Panc1 (cell line): ENCODE measurements around the gene CTNND2.

Experiments used
- SIN3A ChIP-seq: IDR thresholded peaks from 2 replicates; pipeline ENCODE4 v1.6.1; 2012; ENCODE audit warnings: low read depth, mild to moderate bottlenecking, low read length, moderate library complexity, borderline replicate concordance; ENCODE audit not compliant: insufficient read depth
- TF ChIP-seq, protein P1 (sequence below): fragments of 450-650 bp; IDR thresholded peaks from 2 replicates; pipeline ENCODE4 v1.5.1; 2017; ENCODE audit warnings: mild to moderate bottlenecking

DNA sequence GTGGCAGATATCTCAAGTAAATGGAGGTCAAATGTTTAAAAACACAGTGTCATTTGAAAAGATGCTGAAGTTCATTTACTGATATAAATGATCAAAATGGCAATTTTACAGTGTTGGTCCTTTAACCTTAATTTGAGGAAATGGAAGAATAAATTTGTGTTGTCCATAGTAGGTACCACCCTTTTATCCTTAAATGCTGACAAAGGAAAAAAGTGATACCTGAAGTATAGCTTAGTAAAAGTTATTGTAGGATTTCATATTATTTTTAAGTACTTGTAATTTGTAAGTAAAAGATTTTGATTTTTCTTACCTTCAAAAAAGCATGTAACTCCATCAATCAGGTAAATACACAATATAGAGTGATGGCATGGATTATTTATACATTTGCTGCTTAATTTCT is 976.6 kb downstream of the CTNND2 start:
- TF ChIP-seq, protein P1, sequence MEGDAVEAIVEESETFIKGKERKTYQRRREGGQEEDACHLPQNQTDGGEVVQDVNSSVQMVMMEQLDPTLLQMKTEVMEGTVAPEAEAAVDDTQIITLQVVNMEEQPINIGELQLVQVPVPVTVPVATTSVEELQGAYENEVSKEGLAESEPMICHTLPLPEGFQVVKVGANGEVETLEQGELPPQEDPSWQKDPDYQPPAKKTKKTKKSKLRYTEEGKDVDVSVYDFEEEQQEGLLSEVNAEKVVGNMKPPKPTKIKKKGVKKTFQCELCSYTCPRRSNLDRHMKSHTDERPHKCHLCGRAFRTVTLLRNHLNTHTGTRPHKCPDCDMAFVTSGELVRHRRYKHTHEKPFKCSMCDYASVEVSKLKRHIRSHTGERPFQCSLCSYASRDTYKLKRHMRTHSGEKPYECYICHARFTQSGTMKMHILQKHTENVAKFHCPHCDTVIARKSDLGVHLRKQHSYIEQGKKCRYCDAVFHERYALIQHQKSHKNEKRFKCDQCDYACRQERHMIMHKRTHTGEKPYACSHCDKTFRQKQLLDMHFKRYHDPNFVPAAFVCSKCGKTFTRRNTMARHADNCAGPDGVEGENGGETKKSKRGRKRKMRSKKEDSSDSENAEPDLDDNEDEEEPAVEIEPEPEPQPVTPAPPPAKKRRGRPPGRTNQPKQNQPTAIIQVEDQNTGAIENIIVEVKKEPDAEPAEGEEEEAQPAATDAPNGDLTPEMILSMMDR, result no peak
- TF ChIP-seq SIN3A, result no peak
